Measurements from ENCODE around the gene SLC22A16. TPM values are rescaled to one million over a fixed set of nuclear protein-coding genes. Genes with fewer than 3 reads are reported as not detected.

SLC22A16 gene
- total RNA-seq: not detected in 2 replicates

GRCh38 chr6:110476046-110476849 is at the start of gene SLC22A16:
Gene SLC22A16, minus strand, starts transcription at chr6:110476613. Its CDS starts 39 bp downstream, at chr6:110476574.

DNA sequence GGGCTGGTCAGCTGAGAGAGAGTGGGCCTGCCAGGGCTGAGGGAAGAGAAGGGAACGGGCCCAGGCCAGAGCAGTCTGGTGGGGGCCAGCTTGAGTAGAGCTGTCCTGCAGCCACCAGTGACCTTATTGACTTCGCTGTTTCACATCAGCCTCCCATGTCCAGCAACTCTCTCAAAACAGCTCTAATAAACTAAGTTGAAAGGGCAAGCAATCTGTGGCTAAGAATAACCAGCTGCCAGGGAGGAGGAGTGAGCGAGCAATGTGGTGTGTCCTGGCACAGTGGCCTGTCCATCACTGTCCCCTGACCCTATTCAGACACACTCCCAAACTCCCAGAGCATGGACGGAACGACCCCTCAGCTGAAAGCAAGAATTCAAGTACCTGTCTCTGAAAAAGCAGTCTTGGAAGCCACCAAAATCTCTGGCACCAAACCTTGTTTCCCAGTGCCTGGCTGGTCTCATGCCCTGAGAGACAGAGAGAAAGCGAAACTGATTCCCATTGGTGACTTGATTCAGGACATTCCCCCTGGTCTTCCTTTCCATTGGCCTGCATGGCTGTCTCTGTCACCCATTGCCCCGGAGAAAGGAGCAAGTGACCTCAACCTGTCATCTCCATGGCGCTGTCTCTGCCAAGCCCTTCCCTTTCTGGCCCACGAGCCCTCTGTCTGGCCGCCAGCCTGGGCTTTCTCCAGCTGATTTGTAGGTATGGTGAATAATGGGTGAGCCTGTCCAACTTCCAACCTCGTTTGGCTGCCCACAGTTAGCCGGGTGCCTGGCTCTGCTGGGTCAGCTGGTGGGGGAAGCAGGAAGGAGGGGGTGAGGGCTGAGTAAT is 61.1 kb downstream of the SLC22A16 start, which contains the start of gene DDO:
TSS of gene DDO (minus strand) at position 490 of the 831 bp plus-strand sequence. CDS start 2,113 bp downstream, outside the sequence.

Other genes starting within 250 kb of the SLC22A16 start
- 0.06 TPM in 1 of 2 replicates, not detected in the other for gene METTL24, start 118.3 kb downstream of the SLC22A16 start, total RNA-seq
- 0.16 and 5.6 TPM in 2 replicates for gene DDO, start 61.0 kb downstream of the SLC22A16 start, total RNA-seq